ENCODE results near the gene DCHS2. TPM values are rescaled to one million over a fixed set of nuclear protein-coding genes. Genes with fewer than 3 reads are reported as not detected.

DCHS2 gene
- total and polyA plus RNA-seq, 2 experiments from 2014 or later: 0.12 to 1.7 TPM

DNA sequence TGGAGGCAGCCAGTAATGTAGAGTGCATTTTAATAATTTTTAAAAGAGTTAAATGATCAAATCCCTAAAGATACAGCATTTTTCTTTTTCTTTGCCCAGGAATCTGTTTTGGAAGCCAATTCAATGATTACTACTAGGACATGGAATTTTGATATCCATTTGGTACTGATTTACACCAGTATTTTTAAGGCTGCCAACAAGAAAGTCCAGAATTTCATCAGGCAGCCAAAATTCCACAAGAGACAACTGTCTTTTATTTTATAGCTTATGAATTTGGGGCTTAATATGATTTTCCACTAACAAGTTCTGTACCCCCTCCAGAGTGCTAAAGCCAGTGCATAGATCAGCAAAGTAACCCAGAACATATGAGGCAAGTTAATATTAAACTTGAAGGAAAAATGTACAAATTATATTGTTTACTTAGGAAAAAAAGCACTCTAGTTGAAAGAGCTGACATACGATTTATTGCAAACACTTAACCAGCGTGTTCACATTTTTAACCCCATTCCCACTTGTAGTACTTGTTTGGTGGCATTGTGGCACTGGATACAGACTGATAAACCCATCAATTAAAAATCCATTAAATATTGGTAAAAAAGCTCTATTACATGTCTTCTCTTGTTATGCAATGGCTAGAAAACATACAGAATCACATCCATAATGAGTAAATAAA is 259.7 kb downstream of the DCHS2 start:
- no peaks in the 10 kb centered on the region for H4K20me1 ChIP-seq (ENCODE audit: insufficient read depth, poor library complexity, severe bottlenecking)
- H3K9me2 ChIP-seq (replicated peaks; ENCODE audit: insufficient read depth): no peaks in the 10 kb centered on the region
- peak overlapping the region; percentile 23 for H3K4me2 ChIP-seq
- no peak for DNase-seq (ENCODE audit: low spot score)
- 20% methylated on average over 2 of the region's 2 CpGs for WGBS (ENCODE audit: low lambda C conversion rate, missing lambda C conversion rate)
- no peak overlapping the region for H2AFZ ChIP-seq
- H3K27ac ChIP-seq: no peak overlapping the region
- TF ChIP-seq EZH2phosphoT487 (IDR thresholded peaks at IDR 0.05; ENCODE audit: low read depth, severe bottlenecking, unreplicated experiment) (no peak), EZH2 (IDR thresholded peaks at IDR 0.05; ENCODE audit: borderline replicate concordance) (no peak)
- TF ChIP-seq, protein P1, sequence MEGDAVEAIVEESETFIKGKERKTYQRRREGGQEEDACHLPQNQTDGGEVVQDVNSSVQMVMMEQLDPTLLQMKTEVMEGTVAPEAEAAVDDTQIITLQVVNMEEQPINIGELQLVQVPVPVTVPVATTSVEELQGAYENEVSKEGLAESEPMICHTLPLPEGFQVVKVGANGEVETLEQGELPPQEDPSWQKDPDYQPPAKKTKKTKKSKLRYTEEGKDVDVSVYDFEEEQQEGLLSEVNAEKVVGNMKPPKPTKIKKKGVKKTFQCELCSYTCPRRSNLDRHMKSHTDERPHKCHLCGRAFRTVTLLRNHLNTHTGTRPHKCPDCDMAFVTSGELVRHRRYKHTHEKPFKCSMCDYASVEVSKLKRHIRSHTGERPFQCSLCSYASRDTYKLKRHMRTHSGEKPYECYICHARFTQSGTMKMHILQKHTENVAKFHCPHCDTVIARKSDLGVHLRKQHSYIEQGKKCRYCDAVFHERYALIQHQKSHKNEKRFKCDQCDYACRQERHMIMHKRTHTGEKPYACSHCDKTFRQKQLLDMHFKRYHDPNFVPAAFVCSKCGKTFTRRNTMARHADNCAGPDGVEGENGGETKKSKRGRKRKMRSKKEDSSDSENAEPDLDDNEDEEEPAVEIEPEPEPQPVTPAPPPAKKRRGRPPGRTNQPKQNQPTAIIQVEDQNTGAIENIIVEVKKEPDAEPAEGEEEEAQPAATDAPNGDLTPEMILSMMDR (IDR thresholded peaks at IDR 0.05; ENCODE audit: poor library complexity): no peak
- no peaks in the 10 kb centered on the region for H3K79me2 ChIP-seq
- H3K4me3 ChIP-seq: no peak overlapping the region
- no peaks in the 10 kb centered on the region for H3K27me3 ChIP-seq
- no peaks in the 10 kb centered on the region for H3K9me3 ChIP-seq (ENCODE audit: low read depth)
- peaks cover 11% of the 10 kb centered on the region for H3K4me1 ChIP-seq (ENCODE audit: insufficient read depth)
- no peaks in the 10 kb centered on the region for H3K36me3 ChIP-seq (replicated peaks; ENCODE audit: insufficient read depth, low read depth)

DNA sequence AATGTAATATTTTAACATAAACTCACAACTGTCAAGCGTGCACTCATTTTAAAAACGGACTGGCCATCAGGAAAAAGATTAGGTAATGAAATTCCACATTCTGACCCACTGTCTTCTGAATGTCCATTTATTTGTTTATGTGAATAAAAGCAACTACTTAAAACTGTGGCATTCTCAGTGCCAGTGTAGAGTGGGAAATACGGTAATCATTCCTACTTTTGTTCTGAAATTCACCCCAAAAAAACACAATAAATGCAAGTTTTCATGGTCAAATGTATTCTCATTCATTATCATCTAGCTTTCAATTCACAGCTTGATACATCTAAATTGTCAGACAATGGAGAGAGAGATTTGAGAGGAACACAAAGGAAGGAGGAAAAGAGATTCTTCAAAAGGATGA is 260.9 kb downstream of the DCHS2 start:
- WGBS (ENCODE audit: low lambda C conversion rate, missing lambda C conversion rate): 88% methylated on average over 3 of the region's 3 CpGs
- DNase-seq (ENCODE audit: low spot score): no peak
- no peak overlapping the region for H3K27ac ChIP-seq
- no peaks in the 10 kb centered on the region for H3K36me3 ChIP-seq (replicated peaks; ENCODE audit: insufficient read depth, low read depth)
- H3K4me3 ChIP-seq: no peak overlapping the region
- no peaks in the 10 kb centered on the region for H3K9me3 ChIP-seq (ENCODE audit: low read depth)
- TF ChIP-seq EZH2 (IDR thresholded peaks at IDR 0.05; ENCODE audit: borderline replicate concordance): no peak
- TF ChIP-seq EZH2phosphoT487 (IDR thresholded peaks at IDR 0.05; ENCODE audit: low read depth, severe bottlenecking, unreplicated experiment): no peak
- TF ChIP-seq, protein P1 (IDR thresholded peaks at IDR 0.05; ENCODE audit: poor library complexity): no peak
- no peaks in the 10 kb centered on the region for H4K20me1 ChIP-seq (ENCODE audit: insufficient read depth, poor library complexity, severe bottlenecking)
- H3K4me2 ChIP-seq: no peak overlapping the region
- H2AFZ ChIP-seq: no peak overlapping the region
- H3K27me3 ChIP-seq: no peaks in the 10 kb centered on the region
- no peaks in the 10 kb centered on the region for H3K9me2 ChIP-seq (replicated peaks; ENCODE audit: insufficient read depth)
- no peaks in the 10 kb centered on the region for H3K79me2 ChIP-seq
- peaks cover 11% of the 10 kb centered on the region for H3K4me1 ChIP-seq (ENCODE audit: insufficient read depth)

DNA sequence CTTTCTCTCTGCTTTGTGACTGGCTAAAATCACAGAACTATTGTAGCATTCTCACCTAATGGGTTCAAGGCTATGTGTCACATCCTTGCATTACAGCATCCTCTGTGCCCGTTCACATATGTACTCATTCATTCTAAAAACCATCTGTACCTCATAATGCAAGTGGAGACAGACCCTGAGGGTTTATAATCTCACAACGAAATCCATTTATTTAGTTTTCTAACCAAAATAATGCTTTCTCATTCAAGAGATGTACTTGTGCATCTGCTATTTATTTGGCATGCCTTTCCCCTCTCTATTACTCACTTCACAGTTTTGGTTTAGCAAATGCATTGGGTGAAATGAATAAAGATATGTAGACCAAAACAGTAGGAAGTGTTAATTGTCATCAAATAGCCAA is 261.5 kb downstream of the DCHS2 start:
- no peak overlapping the region for H2AFZ ChIP-seq
- no peak for DNase-seq (ENCODE audit: low spot score)
- H3K79me2 ChIP-seq: no peaks in the 10 kb centered on the region
- H3K27ac ChIP-seq: no peak overlapping the region
- no peaks in the 10 kb centered on the region for H3K9me2 ChIP-seq (replicated peaks; ENCODE audit: insufficient read depth)
- H3K9me3 ChIP-seq (ENCODE audit: low read depth): no peaks in the 10 kb centered on the region
- H3K36me3 ChIP-seq (replicated peaks; ENCODE audit: insufficient read depth, low read depth): no peaks in the 10 kb centered on the region
- H3K27me3 ChIP-seq: no peaks in the 10 kb centered on the region
- WGBS (ENCODE audit: low lambda C conversion rate, missing lambda C conversion rate): 58% methylated on average over 2 of the region's 2 CpGs
- peaks cover 11% of the 10 kb centered on the region for H3K4me1 ChIP-seq (ENCODE audit: insufficient read depth)
- no peak overlapping the region for H3K4me2 ChIP-seq
- H4K20me1 ChIP-seq (ENCODE audit: insufficient read depth, poor library complexity, severe bottlenecking): no peaks in the 10 kb centered on the region
- no peak overlapping the region for H3K4me3 ChIP-seq
- TF ChIP-seq, protein P1 (IDR thresholded peaks at IDR 0.05; ENCODE audit: poor library complexity): no peak
- TF ChIP-seq EZH2 (IDR thresholded peaks at IDR 0.05; ENCODE audit: borderline replicate concordance) (no peak), EZH2phosphoT487 (IDR thresholded peaks at IDR 0.05; ENCODE audit: low read depth, severe bottlenecking, unreplicated experiment) (no peak)
